Activated CD4-positive, CD25-positive, alpha-beta regulatory T cell (primary cell): ENCODE results near the gene DNAJC13.
"Not testable (repeated sequence)": the region's sequence is repeated elsewhere in the genome, so short reads cannot be mapped to it uniquely, and the experiment has no call there.

Source experiments
- DNase-seq, 4 experiments: peaks; one replicate each; lab custom pipeline; 2025; lab: John Stamatoyannopoulos, UW

DNAJC13 gene

GRCh38 chr3:132545471-132545870, 128.2 kb downstream of the DNAJC13 start:
- no peak for DNase-seq

GRCh38 chr3:132549169-132549568, 131.9 kb downstream of the DNAJC13 start:
- no peak for DNase-seq

- no peak for DNase-seq
Observed at GRCh38 chr3:132549890-132550578, 132.7 kb downstream of the DNAJC13 start.

GRCh38 chr3:132550579-132551305, 133.4 kb downstream of the DNAJC13 start:
- DNase-seq = no peak

- DNase-seq = no peak
Observed at GRCh38 chr3:132553826-132554225, 136.5 kb downstream of the DNAJC13 start.

- DNase-seq = no peak
Observed at GRCh38 chr3:132554437-132554836, 137.1 kb downstream of the DNAJC13 start.

GRCh38 chr3:132555306-132556035, 138.2 kb downstream of the DNAJC13 start:
- DNase-seq = no peak

GRCh38 chr3:132556036-132556386, 138.7 kb downstream of the DNAJC13 start:
- DNase-seq = not testable (repeated sequence)

GRCh38 chr3:132556508-132557159, 139.3 kb downstream of the DNAJC13 start:
- DNase-seq = no peak

GRCh38 chr3:132561003-132561402, 143.7 kb downstream of the DNAJC13 start:
- DNase-seq = no peak

GRCh38 chr3:132563420-132564069, 146.2 kb downstream of the DNAJC13 start:
- no peak for DNase-seq

GRCh38 chr3:132564070-132564465, 146.8 kb downstream of the DNAJC13 start:
- DNase-seq = no peak

- no peak for DNase-seq
Observed at GRCh38 chr3:132568422-132568821, 151.1 kb downstream of the DNAJC13 start.

GRCh38 chr3:132569153-132569552, 151.9 kb downstream of the DNAJC13 start:
- DNase-seq = no peak

- no peak for DNase-seq
Observed at GRCh38 chr3:132569580-132569979, 152.3 kb downstream of the DNAJC13 start.

GRCh38 chr3:132570016-132570415, 152.7 kb downstream of the DNAJC13 start:
- DNase-seq = no peak

- DNase-seq = no peak
Observed at GRCh38 chr3:132573797-132574211, 156.5 kb downstream of the DNAJC13 start.

- DNase-seq = no peak
Observed at GRCh38 chr3:132587401-132587800, 170.1 kb downstream of the DNAJC13 start.
